ENCODE data around the gene KIAA0232.

DNA sequence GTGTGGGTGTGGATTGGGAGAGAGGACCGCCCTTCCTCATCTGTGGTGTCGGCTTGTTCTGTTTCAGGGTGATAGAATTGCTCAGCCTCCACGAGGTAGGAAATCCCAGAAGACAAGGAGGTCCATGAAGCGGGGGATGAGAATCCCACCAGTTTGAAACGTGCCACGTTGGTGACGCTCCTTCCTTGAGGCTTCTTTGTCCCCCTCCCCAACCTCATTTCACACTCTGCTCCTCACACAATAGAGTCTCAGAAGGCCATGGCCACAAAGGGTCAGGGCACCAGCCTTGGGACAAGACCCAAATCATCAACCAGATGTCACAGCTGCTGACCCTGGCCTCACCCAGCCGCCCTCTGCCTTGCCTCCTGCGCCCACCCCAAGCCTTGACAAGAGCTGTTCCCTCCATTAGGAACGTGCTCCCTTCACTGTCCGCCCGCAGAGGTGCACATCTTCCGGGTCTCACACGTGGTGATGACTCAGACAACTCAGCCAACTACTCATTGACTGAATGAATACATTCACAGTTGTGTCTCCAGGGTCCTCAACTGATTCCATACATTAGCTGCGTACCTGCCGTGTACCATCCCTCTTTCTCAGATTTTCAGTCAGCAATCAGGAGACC is 48.3 kb upstream of the KIAA0232 start:
- no peak for TF ChIP-seq POLR2A (IDR thresholded peaks at IDR 0.05; ENCODE audit: low read depth)
- TF ChIP-seq, protein P1, sequence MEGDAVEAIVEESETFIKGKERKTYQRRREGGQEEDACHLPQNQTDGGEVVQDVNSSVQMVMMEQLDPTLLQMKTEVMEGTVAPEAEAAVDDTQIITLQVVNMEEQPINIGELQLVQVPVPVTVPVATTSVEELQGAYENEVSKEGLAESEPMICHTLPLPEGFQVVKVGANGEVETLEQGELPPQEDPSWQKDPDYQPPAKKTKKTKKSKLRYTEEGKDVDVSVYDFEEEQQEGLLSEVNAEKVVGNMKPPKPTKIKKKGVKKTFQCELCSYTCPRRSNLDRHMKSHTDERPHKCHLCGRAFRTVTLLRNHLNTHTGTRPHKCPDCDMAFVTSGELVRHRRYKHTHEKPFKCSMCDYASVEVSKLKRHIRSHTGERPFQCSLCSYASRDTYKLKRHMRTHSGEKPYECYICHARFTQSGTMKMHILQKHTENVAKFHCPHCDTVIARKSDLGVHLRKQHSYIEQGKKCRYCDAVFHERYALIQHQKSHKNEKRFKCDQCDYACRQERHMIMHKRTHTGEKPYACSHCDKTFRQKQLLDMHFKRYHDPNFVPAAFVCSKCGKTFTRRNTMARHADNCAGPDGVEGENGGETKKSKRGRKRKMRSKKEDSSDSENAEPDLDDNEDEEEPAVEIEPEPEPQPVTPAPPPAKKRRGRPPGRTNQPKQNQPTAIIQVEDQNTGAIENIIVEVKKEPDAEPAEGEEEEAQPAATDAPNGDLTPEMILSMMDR (IDR thresholded peaks at IDR 0.05) = no peak

Measured in esophagus muscularis mucosa (tissue), 3 donors.